Activated T-cell treated with anti-CD3 and anti-CD28 coated beads for 48 hours (primary cell): ENCODE measurements around the gene SLC35F4.

Source experiments
- DNase-seq: peaks from one replicate; pipeline ENCODE4 v3.0.0-alpha.2; 2020; ENCODE audit warnings: low read depth

Gene SLC35F4

DNA sequence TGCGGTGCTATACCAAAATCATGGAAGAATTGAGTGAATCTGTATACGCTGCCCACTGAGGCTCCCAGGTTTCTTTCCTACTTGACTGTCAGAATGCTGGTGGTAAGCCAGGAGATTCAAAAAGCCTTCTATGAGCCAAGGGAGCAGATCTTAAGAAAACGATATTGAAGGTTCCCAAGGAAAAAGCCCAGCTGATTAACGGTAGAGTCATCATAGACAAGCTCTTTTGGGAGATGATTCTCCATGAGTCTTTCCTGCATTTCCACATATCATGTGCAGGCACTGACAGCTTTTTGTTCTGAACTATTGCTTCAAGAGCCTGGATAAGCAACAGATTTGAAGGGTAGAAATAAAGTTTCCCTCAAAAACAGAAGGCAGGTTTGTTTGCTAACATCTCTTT lies 17.5 kb downstream of the SLC35F4 start:
- DNase-seq = no peak

DNA sequence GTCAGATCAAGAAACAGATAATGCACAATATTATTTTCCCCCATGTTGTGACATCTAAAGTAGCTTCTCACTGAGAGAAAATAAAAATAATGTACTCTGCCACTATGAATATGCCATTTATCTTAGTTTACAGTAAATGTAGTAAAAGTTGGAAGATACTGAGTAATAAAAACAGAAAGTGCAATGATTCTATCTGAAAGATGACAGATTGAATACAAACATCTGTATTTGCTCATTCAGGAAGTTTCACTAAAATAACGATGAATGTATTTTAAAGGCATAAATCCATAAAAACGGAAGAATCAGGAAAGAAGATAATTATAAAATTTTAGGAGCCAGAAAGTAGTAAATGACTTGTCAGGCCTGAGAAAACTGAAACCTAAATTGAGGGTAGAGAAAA lies 18.2 kb downstream of the SLC35F4 start:
- no peak for DNase-seq

DNA sequence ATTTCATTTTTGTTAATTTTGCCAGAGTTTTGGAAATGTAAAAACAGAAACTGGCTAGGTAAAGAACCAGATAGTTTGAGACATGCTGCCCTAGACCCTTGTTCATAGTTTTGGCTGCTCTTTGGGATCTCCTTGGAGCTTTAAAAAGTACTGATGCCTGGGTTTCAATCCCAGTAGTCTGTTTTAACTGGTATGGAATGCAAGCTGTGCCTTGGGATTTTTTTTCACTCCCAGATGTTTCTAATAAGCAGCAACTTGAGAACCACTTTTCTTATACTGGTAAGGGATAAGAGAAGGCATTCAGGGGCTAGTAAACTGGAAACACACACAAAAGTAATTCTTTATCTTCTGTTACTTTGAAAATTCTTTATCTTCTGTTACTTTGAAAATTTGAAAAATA lies 18.8 kb downstream of the SLC35F4 start:
- no peak for DNase-seq

DNA sequence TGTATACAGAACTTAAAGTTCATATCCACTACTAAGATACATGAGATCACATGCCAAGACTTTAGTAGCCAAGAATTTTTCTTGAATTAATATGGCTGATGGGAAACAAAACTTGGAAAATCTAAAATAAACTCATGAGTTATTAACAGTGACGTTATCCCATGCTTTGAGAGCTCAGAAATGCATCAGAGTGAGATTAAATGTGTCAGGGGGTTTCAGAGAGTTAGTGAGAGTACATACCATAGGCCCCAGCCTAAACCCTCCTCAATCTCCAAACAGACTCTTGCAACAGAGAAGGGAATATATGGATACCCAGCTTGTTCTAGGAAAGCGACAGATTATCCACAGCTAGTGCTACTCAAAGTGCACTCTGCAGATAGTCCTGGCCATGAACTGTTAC lies 19.3 kb downstream of the SLC35F4 start:
- no peak for DNase-seq

DNA sequence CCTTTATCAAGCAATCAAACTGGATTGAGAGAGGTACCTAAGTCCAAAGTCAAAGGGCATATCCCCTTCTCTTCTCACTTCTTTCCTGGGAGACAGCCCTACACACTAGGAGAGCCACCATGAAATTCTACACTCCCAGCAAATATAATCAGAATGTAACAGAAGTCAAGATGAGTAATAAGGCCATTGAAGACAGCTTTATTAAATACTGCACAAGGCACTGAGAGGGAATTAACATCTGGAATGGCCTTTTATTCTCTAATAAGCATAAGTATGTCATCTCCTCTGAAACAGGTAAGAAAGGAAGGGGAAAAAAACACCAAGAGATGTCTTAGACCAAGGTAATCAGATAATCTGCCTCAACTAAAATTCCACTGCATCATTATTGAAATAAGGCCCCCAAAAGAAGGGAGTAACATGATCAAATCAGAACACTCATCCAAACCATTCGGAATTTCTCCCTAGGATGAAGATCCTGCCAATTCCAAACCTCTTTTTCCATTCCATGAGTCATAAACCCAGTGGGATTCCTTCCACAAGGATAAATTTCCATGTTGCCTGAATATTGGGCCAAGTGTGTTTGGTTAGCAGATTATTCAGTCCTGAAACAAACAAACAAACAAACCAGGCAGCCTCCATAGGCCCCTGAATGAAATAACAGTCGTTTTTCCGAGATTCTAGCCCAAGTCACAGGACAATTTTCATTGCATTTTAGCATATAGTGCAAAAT lies 19.9 kb downstream of the SLC35F4 start:
- DNase-seq = no peak

DNA sequence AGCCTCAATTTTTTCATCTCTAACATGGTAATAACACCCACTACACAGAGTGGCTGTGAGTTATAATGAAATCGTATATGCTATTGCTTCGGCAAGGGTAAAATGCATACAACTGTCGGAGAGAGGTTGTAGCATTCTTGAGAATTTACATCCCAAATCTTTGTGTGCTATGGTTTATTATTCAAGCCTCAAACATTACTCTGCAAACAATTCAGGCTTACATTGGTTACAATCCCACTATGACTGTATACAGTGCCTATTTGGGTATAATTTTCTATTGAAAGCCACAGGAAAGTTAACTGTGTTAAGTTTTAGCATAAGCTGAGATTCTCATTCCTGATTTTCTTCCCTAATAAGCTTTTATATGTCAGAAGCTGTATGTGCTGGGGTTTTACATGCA lies 20.6 kb downstream of the SLC35F4 start:
- no peak for DNase-seq

DNA sequence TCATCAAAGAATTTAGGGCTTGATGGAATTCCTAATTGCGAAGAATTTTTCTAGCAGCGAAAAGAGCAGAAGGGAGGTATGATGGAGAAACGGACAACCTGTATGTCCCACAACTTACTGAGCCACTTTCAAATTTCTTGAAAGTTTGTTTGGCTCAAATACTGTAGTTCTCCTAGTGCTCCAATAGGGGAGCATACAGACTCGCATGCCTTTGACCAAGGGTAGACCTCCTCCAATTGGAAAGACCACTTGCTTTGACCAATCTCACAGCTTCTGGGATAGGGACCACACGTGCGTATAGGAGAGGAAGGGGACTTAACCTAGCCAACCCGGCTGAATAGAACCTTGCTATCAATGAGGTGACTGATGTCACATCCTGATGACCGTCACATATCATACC lies 28.6 kb downstream of the SLC35F4 start:
- no peak for DNase-seq

DNA sequence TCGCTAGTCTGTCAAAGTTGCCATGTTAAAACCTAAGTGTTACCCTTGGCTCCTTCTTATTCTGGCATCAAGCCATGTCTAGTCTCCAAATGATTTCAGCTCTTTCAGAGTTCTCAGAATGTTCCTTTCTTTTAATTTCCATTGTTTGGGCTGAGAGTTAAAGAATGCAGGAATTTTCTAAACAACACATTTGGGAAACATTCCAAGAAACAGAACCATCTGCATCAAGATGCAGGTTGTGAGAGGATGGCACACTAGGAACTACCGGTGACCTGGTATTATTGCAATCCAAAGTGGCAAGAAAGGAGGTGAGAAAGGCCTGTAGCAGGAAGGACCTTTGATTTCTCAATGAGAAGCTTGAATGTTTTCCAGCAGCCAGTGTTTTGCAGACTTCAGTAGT lies 30.1 kb downstream of the SLC35F4 start:
- DNase-seq = no peak

DNA sequence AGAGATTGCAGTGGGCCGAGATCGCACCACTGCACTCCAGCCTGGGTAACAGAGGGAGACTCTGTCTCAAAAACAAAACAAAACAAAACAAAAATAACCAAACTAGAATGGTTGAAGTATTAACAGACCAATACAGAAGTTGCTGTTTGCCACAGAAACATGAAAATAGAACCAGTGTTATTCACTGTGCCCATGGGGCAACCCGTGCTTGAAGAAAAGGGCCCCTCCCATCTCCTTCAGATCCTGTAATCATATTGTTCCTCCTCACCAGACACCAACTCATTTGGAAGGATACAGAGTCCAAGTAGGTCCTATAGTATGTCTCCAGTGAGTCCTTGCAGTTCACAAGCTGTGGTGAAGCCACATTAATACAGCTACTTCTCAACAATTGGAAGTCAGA lies 30.9 kb downstream of the SLC35F4 start:
- no peak for DNase-seq

DNA sequence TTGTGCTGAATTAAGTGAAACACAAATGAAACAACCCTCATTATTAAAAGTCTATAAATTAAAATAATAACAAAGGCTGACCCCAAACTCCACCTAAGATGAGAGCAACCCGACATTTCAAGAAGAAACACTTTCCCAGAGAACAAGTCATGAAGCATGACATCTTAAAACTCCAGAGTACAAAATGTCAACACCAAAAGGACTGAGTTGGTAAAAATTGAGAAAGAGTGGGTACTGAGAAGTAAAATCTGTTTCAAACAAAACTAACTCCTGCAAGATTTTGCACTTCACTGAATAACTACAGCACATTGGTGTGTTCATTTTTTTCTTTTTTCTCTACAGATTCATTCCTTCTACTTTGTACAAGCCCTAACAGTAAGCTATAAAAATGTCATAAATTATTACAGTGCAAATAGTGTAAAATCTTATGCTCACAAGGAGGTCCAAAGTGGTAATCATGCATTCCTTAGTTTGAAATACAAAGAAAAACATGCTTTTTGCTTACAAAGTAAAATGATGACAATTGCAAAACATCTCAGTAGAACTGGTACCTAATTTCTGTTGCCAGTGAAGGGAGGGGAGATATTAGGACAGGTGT lies 31.8 kb downstream of the SLC35F4 start:
- no peak for DNase-seq

DNA sequence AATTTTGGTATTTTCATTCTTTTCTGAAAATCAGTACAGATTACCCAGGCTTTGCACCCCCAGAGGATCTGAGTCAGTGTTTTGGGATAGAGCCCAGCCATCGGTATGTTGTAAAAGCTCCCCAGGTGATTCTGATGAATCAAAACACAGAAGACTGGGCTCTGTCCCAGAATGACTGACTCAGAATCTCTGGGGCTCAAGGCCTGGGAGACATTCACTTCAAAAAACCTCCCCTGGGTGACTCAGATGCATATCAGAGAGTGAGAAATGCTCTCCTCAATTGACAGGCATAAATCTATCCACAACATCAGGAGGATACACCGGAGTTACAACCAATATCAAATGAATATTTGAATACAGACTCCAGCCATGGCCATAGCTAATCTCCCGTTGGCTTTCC lies 32.6 kb downstream of the SLC35F4 start:
- no peak for DNase-seq

DNA sequence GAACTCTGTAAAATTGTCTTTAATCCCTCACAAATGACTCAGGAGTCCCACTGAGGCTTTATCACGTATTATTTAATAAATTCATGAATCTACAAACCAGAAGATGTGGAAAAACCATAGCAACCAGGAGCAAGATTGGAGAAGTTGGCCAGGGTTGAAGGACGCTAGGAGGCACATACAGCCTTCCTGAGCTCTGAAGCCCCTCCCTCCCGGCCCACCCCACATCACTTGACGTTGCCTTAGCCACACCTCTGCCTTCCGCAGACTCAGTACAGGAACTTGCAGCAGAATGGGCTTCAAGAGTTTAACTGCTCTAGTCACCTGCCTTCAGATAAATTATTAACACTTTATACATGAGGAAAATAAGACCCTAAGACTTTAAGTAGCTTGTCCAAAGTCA lies 33.9 kb downstream of the SLC35F4 start:
- DNase-seq = no peak

DNA sequence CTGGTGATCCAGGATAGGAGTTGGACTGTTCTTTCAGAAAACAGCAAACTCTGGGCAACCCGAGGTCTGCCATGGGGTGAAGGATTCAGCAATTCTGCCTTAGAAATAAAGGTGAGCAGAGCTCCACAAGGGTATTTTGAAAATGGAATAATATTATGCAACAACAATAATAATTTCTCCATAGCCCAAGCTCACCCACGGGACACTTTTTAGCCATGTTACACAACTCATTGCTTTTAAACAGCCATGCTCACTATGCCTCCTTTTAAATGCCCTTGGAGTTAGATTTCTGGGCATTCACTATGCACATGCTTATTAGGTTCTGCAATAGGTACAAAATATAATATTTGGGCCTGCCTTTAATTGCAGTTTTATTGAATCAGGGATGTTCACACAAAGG lies 37.2 kb downstream of the SLC35F4 start:
- DNase-seq = no peak

DNA sequence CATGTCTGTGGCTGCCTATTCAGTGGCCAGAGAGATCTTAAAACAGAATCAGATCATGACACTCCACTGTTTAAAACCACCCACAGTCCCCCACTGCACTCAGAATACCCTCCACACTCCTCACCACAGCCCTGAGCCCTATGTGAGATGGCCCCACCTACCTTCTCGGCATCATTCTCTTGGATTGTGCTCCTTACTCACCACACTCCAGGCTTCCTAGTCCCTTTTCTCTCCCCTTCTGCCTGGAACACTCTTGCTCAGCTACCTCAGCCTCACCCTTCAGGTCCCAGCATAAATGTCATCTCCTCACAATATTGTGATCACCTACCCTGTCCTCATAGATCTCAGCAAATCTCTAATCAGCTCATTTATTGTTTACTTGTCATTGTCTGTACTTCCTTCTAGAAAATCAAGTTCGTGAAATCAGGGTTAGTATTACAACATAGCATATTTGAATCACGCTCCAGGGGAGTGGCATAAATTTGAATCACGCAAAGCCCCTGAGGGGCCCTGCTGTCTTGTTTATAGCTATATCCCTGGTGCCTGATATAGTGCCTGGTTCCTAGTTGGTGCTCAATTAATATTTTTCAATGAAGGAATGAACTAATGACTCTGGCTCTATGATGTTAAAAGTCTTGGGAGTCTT lies 42.8 kb downstream of the SLC35F4 start:
- no peak for DNase-seq

DNA sequence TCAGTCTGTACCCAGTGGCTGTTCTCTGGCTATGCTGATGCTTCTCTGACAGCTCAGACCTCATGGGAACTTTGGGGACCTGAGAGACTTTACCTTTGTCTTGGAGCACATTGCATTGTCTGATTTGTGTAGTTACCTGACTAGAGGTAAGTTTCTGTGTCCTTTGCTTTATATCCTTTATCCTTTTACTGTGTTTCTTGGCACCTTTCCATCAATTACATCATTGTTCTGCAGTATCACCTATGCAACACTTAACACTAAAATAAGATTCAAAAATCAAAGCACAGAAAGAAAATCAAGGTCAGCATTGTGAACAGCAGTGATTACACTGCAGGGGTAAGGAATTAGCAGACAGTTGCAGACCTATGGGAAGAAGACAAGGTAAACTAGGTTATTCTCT lies 43.8 kb downstream of the SLC35F4 start:
- DNase-seq = no peak

DNA sequence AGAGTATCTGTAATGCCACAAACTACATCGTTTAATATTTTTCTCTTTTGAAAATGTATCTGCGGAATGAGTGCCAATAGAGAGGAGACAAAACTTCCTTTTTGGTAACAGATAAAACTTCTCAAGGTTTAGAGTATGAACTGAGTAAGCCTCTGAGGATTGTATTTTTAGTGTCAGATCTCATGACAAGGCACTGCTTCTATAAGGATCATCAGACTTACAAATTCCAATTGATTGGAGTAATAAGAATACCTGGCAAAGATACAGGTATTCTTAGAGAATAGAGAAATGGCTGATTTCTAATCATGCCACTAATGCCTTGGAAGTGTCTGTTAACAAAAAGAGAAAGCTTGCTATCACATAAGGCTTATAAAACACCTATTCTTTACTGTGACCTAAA lies 45.3 kb downstream of the SLC35F4 start:
- no peak for DNase-seq

DNA sequence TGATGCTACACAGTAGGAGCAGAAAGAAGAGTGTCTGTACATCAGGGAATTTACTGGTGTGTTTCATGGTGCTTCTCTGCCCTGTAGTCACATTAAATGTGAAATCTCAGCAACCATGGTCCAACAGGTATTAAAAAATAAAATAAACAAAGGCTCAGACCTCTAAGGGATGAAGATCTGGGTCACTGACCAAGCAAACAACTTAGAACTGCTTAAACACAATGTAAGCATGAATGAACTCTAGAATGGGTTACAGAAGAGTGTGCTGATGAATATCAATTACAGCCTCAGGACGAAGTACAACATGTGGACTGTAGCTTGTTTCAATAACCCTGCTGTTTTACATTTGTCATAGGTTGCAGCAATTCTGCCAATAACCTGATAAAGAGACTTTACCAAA lies 47.4 kb downstream of the SLC35F4 start:
- DNase-seq = no peak

DNA sequence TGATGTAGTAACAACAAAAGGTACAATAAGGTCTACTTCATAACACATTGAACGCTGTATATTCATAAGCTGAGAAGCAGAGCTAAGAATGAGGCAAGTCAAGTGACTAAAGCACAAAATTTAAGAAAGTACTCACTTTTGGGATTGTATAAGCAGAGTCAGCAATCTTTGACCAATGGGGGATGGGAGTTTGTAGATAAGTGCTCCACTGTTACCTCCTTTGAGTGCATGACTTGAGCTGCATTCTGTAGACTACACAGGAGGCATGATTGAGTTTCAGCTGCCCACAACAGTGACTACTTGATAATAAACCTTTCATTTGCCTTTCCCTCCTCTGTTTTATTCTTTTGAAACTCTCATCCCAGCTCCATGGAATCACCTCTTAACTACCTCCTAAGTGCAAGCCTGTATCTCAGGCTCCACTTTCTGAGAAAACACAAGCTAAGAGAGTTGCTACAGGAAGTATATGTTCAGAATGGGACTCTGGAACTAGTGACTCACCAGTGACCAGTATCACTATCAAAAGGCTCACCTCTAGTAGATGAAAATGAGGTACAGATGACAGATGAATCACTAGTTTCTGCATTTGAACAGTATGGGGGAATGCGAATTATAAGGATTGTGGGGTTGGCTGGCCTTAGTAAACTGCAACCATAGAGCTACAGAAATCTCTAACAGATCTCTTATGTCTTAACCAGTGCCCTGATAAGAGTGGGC lies 49.2 kb downstream of the SLC35F4 start:
- no peak for DNase-seq

DNA sequence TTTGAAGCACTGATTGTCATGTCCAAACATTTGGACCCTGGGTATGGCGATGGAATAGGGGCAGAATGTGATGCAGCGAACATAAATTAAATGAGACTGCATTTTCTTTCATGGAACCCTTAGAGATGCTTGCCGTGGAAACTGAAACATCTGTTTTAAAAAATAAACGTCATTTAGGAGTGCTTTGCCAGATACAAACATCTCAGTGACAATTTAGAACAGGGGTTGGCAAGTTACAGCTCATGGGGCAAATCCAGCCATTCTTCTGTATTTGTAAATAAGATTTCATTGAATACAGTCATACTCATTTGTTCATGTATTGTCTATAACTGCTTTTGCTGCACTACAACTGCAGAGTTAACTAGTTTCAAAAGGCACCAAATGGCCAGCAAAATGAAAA lies 51.2 kb downstream of the SLC35F4 start:
- DNase-seq = no peak

DNA sequence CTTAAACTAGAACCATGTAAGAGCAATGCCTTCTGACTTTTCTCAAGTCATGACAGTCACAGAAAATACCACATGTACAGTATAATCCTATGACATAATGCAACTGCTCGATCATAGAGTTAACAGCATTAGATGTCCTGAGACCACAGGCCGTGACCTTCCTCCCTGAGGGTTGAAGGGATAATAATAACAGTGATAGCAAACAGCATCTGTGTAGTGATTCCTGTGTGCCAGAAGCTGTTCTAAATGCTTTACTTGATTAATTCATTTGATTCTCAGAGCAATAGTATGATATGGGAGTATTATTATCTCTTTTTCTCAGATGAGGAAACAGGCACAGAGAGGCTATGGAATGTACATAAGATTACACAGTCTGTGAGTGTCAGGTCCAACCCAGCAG lies 53.2 kb downstream of the SLC35F4 start:
- no peak for DNase-seq

DNA sequence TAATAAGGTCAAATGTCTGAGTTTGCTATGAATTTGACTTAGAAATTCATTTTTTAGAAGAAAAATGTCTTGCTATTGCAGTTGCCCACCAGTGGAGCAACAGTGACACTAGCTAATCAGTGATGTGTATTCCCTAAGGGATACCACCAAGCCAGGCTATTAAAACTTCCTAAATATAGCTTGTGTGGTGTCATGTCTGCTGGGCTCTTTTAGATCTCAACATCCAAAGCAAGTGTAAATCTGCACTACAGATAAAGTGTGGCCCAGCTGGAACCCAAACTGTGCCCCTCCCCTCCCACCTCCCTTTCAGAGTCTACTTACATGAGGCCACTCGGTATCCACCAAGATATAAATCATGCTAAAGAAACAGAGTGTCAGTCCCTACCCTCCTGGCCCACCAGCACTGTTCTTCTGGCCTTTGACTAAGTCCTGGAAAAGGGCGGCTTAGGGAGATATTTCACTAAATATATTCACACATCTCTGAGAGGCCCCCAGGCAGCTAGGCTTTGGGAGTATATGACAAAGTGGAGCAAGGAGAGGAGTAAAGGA lies 53.8 kb downstream of the SLC35F4 start:
- DNase-seq = no peak

DNA sequence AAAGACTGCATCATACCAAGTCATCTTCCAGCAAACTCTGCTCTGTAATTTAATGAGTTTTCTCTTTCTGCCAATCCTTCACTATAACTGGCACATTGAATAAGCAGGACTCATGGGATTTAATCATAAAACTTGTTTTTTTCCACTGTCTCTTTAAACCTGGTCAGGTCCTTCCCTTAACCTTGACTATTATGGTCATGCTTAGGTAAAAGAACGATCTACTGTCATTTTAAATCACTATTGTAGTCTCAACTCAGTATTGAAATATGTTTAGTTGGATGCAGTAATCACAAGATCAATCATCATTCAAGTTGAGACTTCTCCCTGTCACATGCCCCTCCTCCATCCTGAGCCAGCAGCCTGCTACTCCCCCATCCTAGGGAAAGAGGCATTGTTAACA lies 56.1 kb downstream of the SLC35F4 start:
- DNase-seq = no peak

DNA sequence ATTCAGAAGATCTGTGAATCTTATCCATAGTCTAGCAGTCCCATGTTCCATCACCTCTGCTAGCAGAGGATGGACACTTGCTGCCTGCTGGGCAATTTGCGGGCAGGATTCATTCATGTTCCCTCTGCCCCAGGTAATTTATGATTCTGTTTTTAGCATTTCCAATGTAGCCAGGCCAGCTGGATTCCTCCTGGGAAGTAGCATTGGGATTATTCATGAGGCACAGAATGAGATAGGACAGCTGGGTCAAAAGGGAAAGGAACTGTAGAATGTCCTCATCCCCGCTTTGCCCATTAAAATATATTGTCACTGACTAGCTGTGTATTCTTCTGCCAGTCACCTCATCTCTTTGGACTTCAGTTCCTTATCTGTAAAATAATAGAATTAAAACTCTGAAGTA lies 68.7 kb downstream of the SLC35F4 start:
- no peak for DNase-seq
